NCI-H345 (cell line): ENCODE measurements around the gene ZNF516.

Experiments
- DNase-seq: peaks from one replicate; lab custom pipeline; 2025; lab: John Stamatoyannopoulos, UW

Gene ZNF516

GRCh38 chr18:76343938-76344569, 151.0 kb downstream of the ZNF516 start:
- no peak for DNase-seq

DNA sequence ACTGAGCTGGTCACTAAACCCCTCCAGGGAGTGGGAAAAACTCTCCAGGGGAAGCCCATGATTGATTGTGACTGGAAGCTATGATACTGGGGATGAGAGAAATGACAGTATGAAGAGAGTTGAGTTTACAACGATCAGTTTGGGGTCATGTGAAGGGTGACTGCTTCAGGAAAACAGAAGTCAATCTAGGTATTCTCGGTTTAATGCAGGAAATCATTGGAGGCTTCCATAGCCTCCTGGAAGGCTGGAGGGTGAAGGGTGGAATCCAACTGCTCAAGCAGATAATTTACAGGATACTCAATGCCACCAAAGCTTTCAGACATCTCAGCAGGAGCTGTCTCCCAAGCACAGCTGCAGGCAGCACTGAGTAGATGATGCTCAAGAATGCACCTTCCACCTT, 154.6 kb downstream of the ZNF516 start:
- DNase-seq: no peak

GRCh38 chr18:76339246-76339620, 155.8 kb downstream of the ZNF516 start:
- no peak for DNase-seq

DNA sequence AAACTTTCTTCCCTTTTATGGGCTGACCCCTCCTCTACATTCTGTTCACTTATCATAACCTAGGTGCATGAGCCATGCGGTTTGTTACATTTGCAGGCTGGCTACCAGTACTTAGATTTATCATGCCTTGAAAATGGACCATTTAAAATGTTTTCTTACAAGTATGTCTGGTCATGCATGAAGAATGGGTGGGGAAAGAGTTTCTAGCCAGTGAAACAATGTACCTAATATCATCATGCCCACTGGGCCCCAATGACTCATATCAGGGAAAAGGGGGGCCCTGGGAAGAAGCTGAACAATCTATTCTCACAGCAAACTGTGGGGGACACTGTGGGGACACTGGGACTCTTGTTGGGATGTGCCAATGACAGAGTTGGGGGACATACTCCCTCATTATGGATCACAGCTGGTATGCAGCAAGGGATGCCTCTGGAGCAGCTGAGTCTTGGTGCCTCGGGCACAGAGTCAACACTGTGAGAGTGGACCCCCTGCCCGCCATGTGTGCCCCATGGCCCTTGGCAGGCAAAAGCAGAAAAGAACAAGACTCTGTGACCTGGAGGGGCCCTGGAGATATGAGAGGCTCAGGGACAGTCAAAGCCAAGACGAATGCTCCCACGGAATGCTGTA, 156.3 kb downstream of the ZNF516 start:
- DNase-seq: no peak

DNA sequence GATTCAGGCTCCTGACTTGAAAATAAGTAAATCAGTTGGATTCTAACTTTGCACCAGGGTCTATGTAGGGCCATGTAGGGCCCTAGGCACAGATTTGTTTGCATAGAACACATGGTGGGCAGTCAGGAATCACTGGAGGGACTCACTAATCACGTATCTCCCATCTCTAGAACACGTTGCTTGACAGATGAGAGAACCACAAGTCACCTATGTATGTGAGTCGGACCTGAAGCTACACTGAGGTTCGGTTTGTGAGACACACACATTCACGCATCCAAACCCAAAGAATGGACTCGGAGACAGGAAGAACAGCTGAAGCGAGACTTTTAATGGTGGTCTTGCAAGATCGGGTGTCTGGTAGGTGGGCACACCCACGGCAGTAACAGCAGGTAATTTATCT, 157.0 kb downstream of the ZNF516 start:
- no peak for DNase-seq

- peak; percentile 71 for DNase-seq
These were observed 159.0 kb downstream of the ZNF516 start for GRCh38 chr18:76335859-76336640.

GRCh38 chr18:76328140-76328539, 166.9 kb downstream of the ZNF516 start:
- DNase-seq: no peak

DNA sequence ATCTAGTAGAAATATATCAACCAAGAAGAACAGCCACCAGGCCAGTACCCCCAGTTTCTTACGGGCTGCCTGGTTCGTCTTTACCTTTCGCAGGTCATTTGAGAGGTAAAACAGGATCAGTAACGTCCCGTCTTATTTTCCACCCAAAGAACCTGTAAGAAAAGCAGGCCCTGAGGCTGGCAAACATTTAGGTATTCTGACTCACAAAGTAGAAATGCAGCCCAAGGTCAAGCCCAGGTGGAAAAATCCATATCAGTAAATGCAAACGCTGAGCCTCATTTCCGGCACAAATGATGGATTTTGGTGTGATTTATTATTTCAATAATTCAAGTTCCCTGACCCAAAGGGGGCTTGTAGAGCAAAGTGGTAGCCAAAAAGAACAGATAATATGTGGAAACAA, 171.2 kb downstream of the ZNF516 start:
- no peak for DNase-seq

DNA sequence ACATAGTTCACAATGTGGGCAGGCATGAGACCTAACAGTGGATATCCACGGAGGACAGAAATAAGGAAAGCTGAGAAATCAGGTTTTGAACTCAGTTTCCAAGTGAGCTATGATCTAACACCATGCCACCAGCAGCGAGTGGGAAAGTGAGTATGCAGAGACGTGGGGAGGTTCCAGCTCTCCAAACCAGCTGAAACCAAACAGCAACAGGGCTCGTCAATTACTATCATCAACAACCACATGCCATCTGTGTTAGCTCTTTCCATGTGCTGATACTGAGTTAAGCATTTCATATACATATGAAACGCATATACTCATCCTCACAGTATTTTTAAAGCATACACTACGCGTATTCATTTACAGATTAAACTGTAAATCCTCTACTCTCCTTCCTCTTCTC, 172.4 kb downstream of the ZNF516 start:
- DNase-seq: no peak

GRCh38 chr18:76319366-76319765, 175.7 kb downstream of the ZNF516 start:
- no peak for DNase-seq

DNA sequence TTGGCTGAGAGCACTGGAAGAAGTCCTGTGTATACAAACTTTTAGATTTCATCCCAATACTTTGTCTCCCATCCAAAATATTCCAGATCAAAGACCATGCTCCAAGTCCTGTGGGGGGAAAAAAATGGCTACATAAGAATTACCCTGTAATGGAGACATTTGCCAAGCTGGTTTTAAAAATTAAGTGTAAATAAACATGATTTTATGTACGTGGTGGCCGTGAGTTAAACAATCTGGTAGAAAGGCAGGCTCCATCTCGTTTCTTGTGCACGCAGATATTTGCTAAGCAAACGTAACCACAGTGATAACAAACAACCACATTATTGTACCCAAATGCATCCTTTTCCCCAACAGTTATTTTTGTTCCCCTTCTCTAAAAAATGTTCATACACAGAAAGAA, 176.4 kb downstream of the ZNF516 start:
- DNase-seq: no peak

- no peak for DNase-seq
These were observed 177.9 kb downstream of the ZNF516 start for GRCh38 chr18:76317136-76317535.

DNA sequence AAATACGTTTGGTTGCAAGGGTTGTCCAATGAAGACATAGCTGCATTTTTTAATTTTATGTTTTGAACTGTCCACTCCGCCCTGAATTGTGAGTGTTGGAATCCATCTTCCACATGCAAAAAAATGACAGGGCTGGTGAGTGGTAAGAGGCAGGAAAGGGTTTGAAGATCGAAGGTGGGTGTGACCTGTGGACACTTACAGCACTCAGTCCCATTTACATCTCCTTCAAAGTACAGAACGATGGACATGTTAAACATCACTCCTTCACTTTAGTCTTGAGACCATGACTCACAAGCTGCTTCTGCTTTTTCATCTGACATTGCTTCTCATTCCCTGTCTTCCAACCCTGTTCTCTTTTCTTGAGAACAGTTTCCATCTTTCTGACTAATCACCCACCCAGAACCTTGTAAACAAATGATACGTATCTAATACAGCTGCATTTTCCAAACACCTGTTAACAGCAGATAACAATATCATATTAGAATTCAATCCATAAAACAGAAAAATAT, 179.3 kb downstream of the ZNF516 start:
- DNase-seq: no peak

DNA sequence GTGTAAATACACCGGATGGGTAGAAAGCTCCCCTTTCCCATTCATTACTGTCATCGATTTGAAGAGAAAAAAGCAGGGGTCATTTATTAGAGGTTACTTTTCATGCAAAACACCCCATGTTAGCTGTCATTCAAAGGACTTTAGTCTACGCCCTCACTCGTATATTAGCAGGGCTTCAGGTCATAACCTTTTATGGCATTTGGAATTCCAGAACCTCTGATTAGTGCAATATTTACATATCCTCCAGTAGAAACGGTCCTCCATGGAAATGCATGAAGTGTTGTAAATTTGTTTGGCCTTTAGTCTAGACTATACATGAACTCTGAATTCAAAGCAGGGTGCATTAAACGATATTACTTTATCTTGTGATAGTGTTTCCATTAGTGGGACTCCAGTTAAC, 180.5 kb downstream of the ZNF516 start:
- DNase-seq: no peak

- DNase-seq: no peak
These were observed 181.0 kb downstream of the ZNF516 start for GRCh38 chr18:76314015-76314414.
